A549 (cell line): Measurements from ENCODE around the gene GRK3. TPM values are rescaled to one million over a fixed set of nuclear protein-coding genes. Genes with fewer than 3 reads are reported as not detected.

Experiments used
- ATAC-seq, 2 experiments: fragments of 200-7000 bp in 1 of 2; fragments of >200 bp in 1 of 2; cut with Nextera tagmentation in 1 of 2; cut with Tn5 transposase in 1 of 2; 3 replicates each; pipeline versions ENCODE4 v1.8.0 to v1.9.1; 2018 to 2020; ENCODE audit warnings: mild to moderate bottlenecking in 1 of 2, moderate library complexity in 1 of 2
- CTCF ChIA-PET: fragments of 300-600 bp; sonication (Branson Sonifier 250); formaldehyde crosslinking; extraction: SDS; loops from one replicate; lab custom pipeline; 2021; ENCODE audit warnings: antibody characterized with exemption, inconsistent platforms; lab: Yijun Ruan, JAX
- POLR2A ChIA-PET: fragments of 350-600 bp; formaldehyde crosslinking; extraction: SDS; loops from one replicate; lab custom pipeline; 2021; ENCODE audit warnings: antibody characterized with exemption, inconsistent platforms; lab: Yijun Ruan, JAX
- DNase-seq, 2 experiments: peaks; one replicate each; pipeline versions ENCODE4 v3.0.0 to v3.0.0-alpha.2; 2011 to 2016; ENCODE audit warnings: low read depth in 1 of 2, low spot score in 1 of 2
- FAIRE-seq: peaks from 2 replicates; lab custom pipeline; 2011; peaks lifted over from hg19 to GRCh38; lab: Jason Lieb, UNC
- H3K27ac ChIP-seq, 2 experiments: fragments of >200 bp; sonication (Bioruptor Twin); formaldehyde crosslinking; 3 replicates each; pipeline ENCODE4 v1.5.1; 2016 to 2017
- H3K4me1 ChIP-seq: fragments of >200 bp; sonication (Bioruptor Twin); formaldehyde crosslinking; 3 replicates; pipeline ENCODE4 v1.6.1; 2016
- H3K4me2 ChIP-seq: fragments of >200 bp; sonication (Bioruptor Twin); formaldehyde crosslinking; 3 replicates; pipeline ENCODE4 v1.6.1; 2016
- H3K4me3 ChIP-seq: fragments of >200 bp; sonication (Bioruptor Twin); formaldehyde crosslinking; 3 replicates; pipeline ENCODE4 v1.5.1; 2016
- H3K9me3 ChIP-seq: fragments of >200 bp; sonication (Bioruptor Twin); formaldehyde crosslinking; 3 replicates; pipeline ENCODE4 v1.6.1; 2016
- CBX8 ChIP-seq: fragments of 200-600 bp; sonication (generic); IDR thresholded peaks from 2 replicates; pipeline ENCODE4 v1.6.1; 2016
- E2F6 ChIP-seq: IDR thresholded peaks from 2 replicates; pipeline ENCODE4 v1.6.1; 2012; ENCODE audit warnings: low read depth, borderline replicate concordance
- FOSB ChIP-seq: fragments of 250-450 bp; sonication (Bioruptor Pico); IDR thresholded peaks from 2 replicates; pipeline ENCODE4 v1.5.0; 2020; ENCODE audit warnings: mild to moderate bottlenecking, moderate library complexity
- FOSL2 ChIP-seq, 2 experiments: fragments of 450-650 bp in 1 of 2; fragments of >200 bp in 1 of 2; sonication (Bioruptor Twin) in 1 of 2; formaldehyde crosslinking; IDR thresholded peaks; 2 replicates each; pipeline versions ENCODE4 v1.5.0 to v1.6.1; 2016 to 2020; ENCODE audit warnings: mild to moderate bottlenecking in 1 of 2, moderate library complexity in 1 of 2
- FOXS1 ChIP-seq: fragments of 250-450 bp; sonication (Bioruptor Pico); IDR thresholded peaks from 2 replicates; pipeline ENCODE4 v1.5.0; 2020; ENCODE audit warnings: mild to moderate bottlenecking, moderate library complexity
- HDAC2 ChIP-seq: fragments of 200-600 bp; sonication (generic); IDR thresholded peaks from 2 replicates; pipeline ENCODE4 v1.6.1; 2016
- HOXB13 ChIP-seq: fragments of 250-450 bp; sonication (Bioruptor Pico); IDR thresholded peaks from 2 replicates; pipeline ENCODE4 v1.5.0; 2020; ENCODE audit warnings: low read depth, mild to moderate bottlenecking, moderate library complexity
- JUN ChIP-seq, 2 experiments: fragments of >200 bp; sonication (Bioruptor Twin); formaldehyde crosslinking; IDR thresholded peaks; 2 replicates in 1 of 2; 3 replicates in 1 of 2; pipeline ENCODE4 v1.6.1; 2016 to 2017
- JUNB ChIP-seq: fragments of >200 bp; sonication (Bioruptor Twin); formaldehyde crosslinking; IDR thresholded peaks from 2 replicates; pipeline ENCODE4 v1.6.1; 2016
- MAZ ChIP-seq: fragments of 150-350 bp; IDR thresholded peaks from 2 replicates; pipeline ENCODE4 v1.6.1; 2014; ENCODE audit warnings: antibody characterized with exemption, low read depth, low read length, borderline replicate concordance
- NFE2L2 ChIP-seq: fragments of 150-350 bp; conservative IDR thresholded peaks from 2 replicates; pipeline ENCODE4 v1.6.1; 2014; ENCODE audit warnings: low read length
- PHF8 ChIP-seq: fragments of 200-600 bp; sonication (generic); IDR thresholded peaks from 2 replicates; pipeline ENCODE4 v1.6.1; 2016; ENCODE audit warnings: low read depth, mild to moderate bottlenecking, antibody characterized with exemption, moderate library complexity, borderline replicate concordance
- RAD21 ChIP-seq, 2 experiments: fragments of >200 bp in 1 of 2; sonication (Bioruptor Twin) in 1 of 2; formaldehyde crosslinking in 1 of 2; IDR thresholded peaks in 1 of 2; conservative IDR thresholded peaks in 1 of 2; 2 replicates in 1 of 2; 3 replicates in 1 of 2; pipeline ENCODE4 v1.6.1; 2012 to 2018; ENCODE audit warnings: inconsistent platforms in 1 of 2
- RCOR1 ChIP-seq: fragments of 150-350 bp; IDR thresholded peaks from 2 replicates; pipeline ENCODE4 v1.6.1; 2014; ENCODE audit warnings: antibody characterized with exemption, low read length, low read depth
- RNF2 ChIP-seq: fragments of 200-600 bp; sonication (generic); IDR thresholded peaks from 2 replicates; pipeline ENCODE4 v1.6.1; 2016; ENCODE audit warnings: low read depth, mild to moderate bottlenecking, antibody characterized with exemption, moderate library complexity, borderline replicate concordance
- SREBF2 ChIP-seq: fragments of 450-650 bp; IDR thresholded peaks from 2 replicates; pipeline ENCODE4 v1.6.1; 2014; ENCODE audit warnings: mild to moderate bottlenecking, moderate library complexity
- TFCP2L1 ChIP-seq: fragments of 250-450 bp; sonication (Bioruptor Pico); IDR thresholded peaks from 2 replicates; pipeline ENCODE4 v1.5.0; 2021; ENCODE audit warnings: mild to moderate bottlenecking
- TP53 ChIP-seq: fragments of 250-450 bp; sonication (Bioruptor Pico); IDR thresholded peaks from 2 replicates; pipeline ENCODE4 v1.5.0; 2021; ENCODE audit warnings: mild to moderate bottlenecking, moderate library complexity
- USF2 ChIP-seq: fragments of 450-650 bp; IDR thresholded peaks from 2 replicates; pipeline ENCODE4 v1.6.1; 2014; ENCODE audit warnings: antibody characterized with exemption
- ZSCAN20 ChIP-seq: fragments of 250-450 bp; sonication (Bioruptor Pico); IDR thresholded peaks from 2 replicates; pipeline ENCODE4 v1.8.0; 2022; ENCODE audit warnings: mild to moderate bottlenecking, moderate library complexity
- WGBS: methylation state at CpG from one replicate; pipeline ENCODE4 v1.1.6; 2017; ENCODE audit errors: missing lambda C conversion rate; 5-methylcytosine and 5-hydroxymethylcytosine counted together
- polyA plus RNA-seq, 4 experiments: library from polyadenylated mRNA; depleted of rRNA in 3 of 4; stranded (reverse); fragments of >200 nt; fragmentation: RNase III in 1 of 4; extraction: RNeasy Plus Mini Kit Qiagen cat#74134 plus additional on column Dnase treatment in 1 of 4; gene quantifications; 2 replicates in 3 of 4; 3 replicates in 1 of 4; pipeline ENCODE4 v1.2.3, GENCODE V29; 2011 to 2017
- TF ChIP-seq, protein P1 (sequence below): fragments of 200-600 bp; sonication (generic); IDR thresholded peaks from 2 replicates; pipeline ENCODE4 v1.6.1; 2016; ENCODE audit warnings: antibody characterized with exemption, mild to moderate bottlenecking, moderate library complexity

GRK3 gene
- polyA plus RNA-seq, 2 of the 4 experiments (the other 2 are of a cell fraction), result 3.9 to 6.5 TPM

GRCh38 chr22:25658633-25659032 is 94.2 kb downstream of the GRK3 start:
- WGBS, result 60% methylated on average over 4 of the region's 4 CpGs
- ChIA-PET CTCF (no interaction called here), POLR2A (no interaction called here)
- H3K27ac ChIP-seq, result no peak overlapping the region
- ATAC-seq (no peak), DNase-seq (no peak), FAIRE-seq (no peak)
- no peak overlapping the region for H3K4me3 ChIP-seq
- no peaks in the 10 kb centered on the region for H3K9me3 ChIP-seq
- no peak overlapping the region for H3K4me2 ChIP-seq
- TF ChIP-seq RCOR1 (no peak), MAZ (no peak), RNF2 (no peak), E2F6 (no peak), CBX8 (no peak), NFE2L2 (no peak), JUN (IDR thresholded peaks at IDR 0.05) (no peak), ZSCAN20 (no peak), JUNB (no peak), USF2 (no peak), FOSL2 (IDR thresholded peaks at IDR 0.05) (no peak), FOSL2 (CRISPR knock-in tag; IDR thresholded peaks at IDR 0.05) (no peak), TP53 (CRISPR knock-in tag) (no peak), FOSB (CRISPR knock-in tag) (no peak), FOXS1 (CRISPR knock-in tag) (no peak), RAD21 (conservative IDR thresholded peaks at IDR 0.05 in 1 of 2, IDR thresholded peaks at IDR 0.05 in 1 of 2) (no peak), TFCP2L1 (CRISPR knock-in tag) (no peak), PHF8 (no peak)
- no peaks in the 10 kb centered on the region for H3K4me1 ChIP-seq

DNA sequence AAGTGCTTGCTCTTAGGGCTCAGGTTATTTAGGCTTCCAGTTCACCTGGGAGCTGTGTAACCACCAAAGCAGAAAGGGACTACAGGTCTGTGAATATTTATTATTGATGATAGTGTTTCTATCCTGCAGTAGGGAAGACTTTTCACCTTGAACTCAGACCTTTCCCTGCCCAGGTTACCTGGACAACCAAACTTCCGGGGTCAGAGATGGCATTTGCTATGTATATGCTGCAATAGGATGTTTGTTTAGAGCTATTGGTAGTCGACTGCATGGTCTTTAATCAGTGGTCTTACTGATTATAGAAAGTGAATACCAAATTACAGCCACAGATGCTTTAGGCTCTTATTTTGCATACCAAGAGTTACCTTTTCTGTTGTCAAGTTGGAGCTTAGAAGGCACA is 94.9 kb downstream of the GRK3 start:
- Histone ChIP-seq H3K4me3 (no peak overlapping the region), H3K9me3 (no peaks in the 10 kb centered on the region), H3K4me2 (no peak overlapping the region), H3K27ac (no peak overlapping the region), H3K4me1 (no peaks in the 10 kb centered on the region)
- DNase-seq (no peak), FAIRE-seq (no peak), ATAC-seq (no peak)
- no peak for TF ChIP-seq NFE2L2
- no peak for TF ChIP-seq SREBF2
- TF ChIP-seq HDAC2, result no peak
- TF ChIP-seq, protein P1, sequence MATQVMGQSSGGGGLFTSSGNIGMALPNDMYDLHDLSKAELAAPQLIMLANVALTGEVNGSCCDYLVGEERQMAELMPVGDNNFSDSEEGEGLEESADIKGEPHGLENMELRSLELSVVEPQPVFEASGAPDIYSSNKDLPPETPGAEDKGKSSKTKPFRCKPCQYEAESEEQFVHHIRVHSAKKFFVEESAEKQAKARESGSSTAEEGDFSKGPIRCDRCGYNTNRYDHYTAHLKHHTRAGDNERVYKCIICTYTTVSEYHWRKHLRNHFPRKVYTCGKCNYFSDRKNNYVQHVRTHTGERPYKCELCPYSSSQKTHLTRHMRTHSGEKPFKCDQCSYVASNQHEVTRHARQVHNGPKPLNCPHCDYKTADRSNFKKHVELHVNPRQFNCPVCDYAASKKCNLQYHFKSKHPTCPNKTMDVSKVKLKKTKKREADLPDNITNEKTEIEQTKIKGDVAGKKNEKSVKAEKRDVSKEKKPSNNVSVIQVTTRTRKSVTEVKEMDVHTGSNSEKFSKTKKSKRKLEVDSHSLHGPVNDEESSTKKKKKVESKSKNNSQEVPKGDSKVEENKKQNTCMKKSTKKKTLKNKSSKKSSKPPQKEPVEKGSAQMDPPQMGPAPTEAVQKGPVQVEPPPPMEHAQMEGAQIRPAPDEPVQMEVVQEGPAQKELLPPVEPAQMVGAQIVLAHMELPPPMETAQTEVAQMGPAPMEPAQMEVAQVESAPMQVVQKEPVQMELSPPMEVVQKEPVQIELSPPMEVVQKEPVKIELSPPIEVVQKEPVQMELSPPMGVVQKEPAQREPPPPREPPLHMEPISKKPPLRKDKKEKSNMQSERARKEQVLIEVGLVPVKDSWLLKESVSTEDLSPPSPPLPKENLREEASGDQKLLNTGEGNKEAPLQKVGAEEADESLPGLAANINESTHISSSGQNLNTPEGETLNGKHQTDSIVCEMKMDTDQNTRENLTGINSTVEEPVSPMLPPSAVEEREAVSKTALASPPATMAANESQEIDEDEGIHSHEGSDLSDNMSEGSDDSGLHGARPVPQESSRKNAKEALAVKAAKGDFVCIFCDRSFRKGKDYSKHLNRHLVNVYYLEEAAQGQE, result no peak
- no peak for TF ChIP-seq HOXB13 (CRISPR knock-in tag)
- ChIA-PET POLR2A (no interaction called here), CTCF (interaction anchor here (0.5 to 1.9 kb wide), 2 partner anchors 30 to 67 kb away, joined by 3 to 4 read pairs; no protein-coding TSS in a partner anchor)
- WGBS, result 43% methylated on average over 2 of the region's 2 CpGs
